DMS53 (cell line): ENCODE results near the gene IL23R.
A peak's percentile ranks its signal among the peaks of the same experiment; 100 is the strongest.
"Not testable (repeated sequence)": the region's sequence is repeated elsewhere in the genome, so short reads cannot be mapped to it uniquely, and the experiment has no call there.

ENCODE experiments used
- DNase-seq: peaks from one replicate; lab custom pipeline; 2025; lab: John Stamatoyannopoulos, UW

Gene IL23R, protein sequence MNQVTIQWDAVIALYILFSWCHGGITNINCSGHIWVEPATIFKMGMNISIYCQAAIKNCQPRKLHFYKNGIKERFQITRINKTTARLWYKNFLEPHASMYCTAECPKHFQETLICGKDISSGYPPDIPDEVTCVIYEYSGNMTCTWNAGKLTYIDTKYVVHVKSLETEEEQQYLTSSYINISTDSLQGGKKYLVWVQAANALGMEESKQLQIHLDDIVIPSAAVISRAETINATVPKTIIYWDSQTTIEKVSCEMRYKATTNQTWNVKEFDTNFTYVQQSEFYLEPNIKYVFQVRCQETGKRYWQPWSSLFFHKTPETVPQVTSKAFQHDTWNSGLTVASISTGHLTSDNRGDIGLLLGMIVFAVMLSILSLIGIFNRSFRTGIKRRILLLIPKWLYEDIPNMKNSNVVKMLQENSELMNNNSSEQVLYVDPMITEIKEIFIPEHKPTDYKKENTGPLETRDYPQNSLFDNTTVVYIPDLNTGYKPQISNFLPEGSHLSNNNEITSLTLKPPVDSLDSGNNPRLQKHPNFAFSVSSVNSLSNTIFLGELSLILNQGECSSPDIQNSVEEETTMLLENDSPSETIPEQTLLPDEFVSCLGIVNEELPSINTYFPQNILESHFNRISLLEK

DNA sequence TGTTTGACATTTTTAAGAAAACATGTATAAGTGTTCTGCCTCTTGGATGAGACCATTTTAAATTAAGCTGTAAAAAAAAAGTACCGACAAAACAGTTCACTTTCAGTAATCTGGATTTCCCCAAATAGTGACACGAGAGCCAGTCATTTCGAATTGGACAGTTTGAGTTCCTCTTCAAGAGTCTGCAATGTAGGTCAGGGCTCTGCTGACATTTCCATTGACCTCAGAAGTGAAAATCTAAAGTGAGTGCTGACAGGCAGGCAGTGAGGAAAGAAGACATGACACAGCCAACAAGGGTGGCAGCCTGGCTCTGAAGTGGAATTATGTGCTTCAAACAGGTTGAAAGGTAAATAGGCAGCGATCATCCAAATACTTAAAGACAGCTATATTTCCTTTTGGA is at the start of gene IL23R:
IL23R (plus strand) TSS at position 259 of the 400 bp plus-strand sequence. CDS start 1,667 bp downstream, outside the sequence.
- DNase-seq, result peak; percentile 88

DNA sequence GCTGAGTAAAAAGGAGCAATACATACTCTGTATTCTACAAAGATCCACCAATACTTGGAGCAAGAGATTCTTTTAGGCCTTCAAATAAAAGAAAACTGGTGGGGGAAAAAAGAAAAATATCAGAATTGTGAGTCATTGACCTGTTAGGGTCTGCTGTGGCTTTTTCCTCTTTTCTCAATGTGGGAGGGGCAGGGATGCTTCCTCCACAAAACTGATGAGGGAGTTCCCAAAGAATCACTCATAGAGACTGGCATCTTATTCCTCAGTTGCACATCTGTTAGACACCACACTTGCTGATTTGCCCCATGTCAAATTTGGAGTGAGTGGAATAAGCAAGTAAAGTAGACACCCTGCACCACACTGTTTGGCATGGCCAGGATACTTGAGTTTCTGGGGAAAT is 48.1 kb upstream of the IL23R start:
- DNase-seq, result no peak

DNA sequence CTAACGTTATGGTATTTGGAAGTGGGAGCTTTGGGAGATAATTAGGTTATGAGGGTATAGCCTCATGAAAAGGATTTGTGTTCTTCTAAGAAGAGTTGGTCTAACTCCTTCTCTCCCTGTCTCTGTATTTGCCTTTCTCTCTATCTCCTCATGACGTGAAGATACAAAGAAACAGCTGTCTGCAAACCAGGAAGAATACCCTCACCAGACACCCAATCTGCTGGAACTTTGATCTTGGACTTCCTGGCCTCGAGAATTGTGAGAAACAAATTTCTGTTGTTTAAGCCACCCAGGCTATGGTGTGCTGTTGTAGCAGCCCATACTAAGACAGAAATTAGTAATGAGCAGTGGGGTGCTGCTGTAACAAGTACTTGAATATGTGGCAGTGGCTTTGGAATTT is 47.6 kb upstream of the IL23R start:
- peak; percentile 16 for DNase-seq

DNA sequence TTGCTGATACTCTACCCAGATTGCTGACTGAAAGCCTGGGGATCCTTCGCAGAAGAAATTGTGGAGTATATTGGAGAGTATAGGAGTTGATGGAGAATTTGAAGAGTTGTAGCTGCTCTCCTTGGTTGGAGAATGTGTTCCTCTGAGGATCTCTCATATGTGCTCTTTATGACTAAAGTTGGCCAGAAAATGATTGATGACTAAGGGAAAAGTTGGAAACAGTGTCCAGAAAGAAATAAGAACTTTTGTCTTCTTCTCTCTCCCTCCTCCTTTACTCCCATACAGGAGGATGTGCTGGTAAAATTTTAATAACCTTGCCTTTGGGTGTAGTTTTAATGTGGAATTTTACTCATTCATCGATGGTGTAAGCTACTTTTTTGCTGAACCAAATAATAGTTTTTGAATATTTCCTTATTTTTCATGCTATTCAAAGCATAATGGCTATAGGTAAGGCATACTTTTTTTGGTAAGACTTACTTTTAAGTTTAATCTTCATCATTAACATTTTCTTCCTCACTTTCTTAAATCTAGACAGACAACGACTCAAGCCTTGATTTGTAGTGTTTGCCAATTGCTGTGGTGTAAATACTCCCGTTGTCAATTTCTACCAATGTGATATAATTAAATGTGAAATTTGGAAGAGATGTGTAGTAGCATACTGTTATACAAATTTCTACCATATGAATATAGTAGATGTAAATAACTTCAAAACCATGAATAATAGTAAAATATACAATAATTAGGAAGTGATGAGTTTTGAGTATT is 45.2 kb upstream of the IL23R start:
- no peak for DNase-seq

DNA sequence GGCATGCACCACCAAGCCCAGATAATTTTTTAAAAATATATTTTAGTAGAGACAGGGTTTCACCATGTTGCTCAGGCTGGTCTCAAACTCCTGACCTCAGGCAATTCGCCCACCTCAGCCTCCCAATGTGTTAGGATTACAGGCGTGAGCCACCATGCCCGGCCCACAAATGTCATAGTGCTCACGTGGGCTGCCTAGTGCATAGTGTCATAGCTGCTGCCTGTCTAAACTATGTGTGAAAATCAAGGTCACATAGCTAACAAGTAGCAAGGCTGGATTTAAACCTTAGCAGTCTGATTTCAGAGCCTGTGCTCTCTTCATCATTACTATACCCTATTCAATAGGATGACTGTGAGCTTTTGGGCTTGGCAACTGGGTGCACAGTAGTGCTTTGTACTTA is 41.8 kb upstream of the IL23R start:
- no peak for DNase-seq

DNA sequence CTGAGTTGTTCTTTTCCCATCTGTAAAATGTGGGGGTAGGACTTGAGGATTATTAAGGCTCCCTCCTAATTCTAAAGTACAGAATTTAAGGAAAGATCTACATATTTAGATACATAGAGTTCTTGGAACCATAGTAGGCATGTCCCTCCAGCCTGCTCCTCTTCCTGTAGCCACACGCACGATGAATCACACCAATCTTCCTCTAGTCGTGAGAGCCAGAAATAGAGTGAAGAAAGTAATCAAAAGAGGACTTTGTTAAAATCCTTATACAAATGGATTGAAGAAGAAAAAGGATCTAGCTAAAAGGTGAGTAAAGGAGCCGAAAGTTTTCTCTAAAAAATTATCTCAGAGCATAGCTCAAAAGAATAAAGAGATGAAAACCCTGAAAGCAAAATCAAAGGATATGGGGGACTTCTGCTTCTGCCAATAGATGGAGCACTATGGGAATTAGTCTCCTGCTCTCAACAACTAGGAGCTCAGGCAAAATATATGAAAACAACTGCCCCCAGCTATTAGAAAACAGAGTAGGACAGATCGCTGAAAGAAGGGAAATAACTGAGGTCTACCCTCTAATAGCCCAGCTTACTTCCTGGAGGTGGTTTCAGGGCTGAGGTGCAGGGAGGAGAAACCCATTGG is 40.0 kb upstream of the IL23R start:
- DNase-seq, result peak; percentile 56

DNA sequence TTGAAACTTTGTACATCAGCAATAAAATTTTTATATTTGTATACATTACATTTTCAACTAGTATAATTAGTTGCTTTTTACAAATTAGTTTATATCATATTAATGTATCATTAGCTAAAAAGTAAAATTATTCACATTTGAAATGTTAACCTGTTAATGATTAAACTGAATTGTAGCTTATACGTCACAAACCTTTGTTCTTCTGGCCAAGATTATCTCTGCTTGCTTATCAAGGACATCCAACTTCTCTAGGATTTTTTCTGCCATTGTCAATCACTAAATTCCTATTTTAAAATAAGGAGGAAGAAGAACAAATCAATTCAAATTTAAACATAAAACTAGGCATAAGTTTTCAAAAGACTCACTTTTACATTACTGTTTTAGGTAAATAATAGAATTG is 39.3 kb upstream of the IL23R start:
- DNase-seq, result peak; percentile 69

DNA sequence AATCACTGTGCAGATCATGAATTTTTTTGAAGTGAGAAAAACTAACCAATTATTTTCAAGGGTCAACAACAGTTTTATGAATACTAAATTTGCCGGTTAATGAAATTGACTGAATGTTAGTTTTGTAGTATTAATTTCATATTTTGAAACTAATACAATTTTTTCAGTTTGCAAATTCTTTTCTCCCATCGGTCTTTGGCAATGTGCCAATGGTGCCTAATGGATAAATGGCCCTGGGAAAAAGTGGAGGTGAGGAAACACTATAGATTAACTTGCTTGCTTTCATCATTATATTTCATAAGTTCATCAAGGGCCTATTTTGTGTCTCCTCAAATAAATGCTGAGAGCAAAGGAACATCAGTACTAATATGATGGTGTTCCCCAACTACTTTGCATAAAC is 35.6 kb upstream of the IL23R start:
- DNase-seq, result no peak

DNA sequence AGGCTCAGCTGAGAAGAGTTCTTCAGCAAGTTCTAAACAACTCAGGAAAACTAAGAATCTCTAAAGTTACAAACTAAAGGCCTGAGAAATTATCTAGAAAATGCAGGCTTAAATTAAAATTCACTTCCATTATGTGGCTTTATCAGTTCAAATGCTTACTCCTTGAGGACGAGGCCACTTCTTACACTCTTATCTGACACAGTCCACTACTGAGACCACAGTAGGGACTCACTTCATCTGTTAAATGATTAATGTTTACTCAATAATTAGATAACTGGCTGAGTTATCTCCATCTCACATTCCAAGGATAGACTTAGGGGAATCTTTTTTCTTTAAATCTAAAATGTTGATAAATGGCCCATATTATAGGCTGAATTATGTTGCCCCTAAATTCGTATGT is 33.1 kb upstream of the IL23R start:
- DNase-seq, result no peak

DNA sequence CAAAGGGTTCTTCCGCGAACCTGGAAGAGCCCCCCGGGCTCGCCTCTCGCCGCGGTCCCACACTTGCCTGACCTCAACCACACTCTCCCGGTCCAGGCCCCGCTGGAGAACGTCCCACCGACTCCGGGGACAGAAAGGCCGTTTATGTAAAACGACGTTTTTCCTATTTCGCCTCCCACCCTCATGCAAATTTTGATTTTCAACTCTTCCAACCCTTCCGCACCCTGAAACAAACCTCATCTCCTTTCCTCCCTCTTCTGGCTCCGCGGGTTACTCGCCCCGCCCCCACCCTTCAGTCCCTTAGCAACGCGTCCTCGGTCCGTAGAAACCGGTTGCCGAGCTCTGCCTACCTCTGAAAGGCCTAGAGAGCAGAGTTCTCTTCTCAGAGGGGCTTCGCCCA is 31.6 kb upstream of the IL23R start, which contains the start of gene C1orf141:
C1orf141 (minus strand) TSS at position 276 of the 400 bp plus-strand sequence. CDS start 7,730 bp downstream, outside the sequence.
- DNase-seq, result peak; percentile 89

DNA sequence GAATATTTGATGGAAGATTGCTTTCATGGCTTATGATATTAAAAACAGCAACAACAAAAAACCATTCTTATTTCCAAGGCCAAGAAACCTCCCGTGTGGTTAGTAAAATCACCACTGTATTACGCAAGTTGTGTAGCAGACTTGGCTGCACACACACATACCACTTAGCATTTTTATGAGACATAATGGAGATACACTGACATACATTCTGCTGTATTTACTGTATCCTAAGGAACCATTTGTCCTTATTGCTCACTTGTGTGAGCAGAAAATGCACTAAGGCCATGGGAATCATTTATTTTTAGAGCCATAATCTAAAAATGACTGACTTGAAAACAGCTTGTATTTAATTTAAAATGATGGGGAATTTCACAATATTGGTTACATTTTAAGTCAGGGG is 30.9 kb upstream of the IL23R start:
- no peak for DNase-seq

DNA sequence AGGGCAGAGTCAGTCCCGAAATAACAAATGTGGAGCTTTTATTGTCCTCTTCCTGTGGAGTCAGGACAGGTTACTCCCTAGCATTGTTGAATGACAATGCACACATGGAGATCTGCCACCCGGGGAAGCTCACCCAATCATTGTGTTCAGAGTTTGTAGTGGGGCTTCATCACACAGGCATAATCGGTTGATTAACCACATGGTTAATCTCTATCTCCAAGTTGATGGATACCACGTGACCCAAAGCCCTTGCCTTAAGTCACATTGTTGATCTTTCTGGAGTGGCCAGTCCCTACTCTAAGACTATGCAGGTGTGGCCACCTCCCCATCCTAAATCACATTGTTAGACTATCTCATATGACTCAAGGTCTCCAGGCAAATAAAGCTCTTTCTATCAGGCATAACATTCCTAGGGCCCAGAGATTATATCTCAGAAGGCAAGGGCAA is 28.9 kb upstream of the IL23R start:
- peak; percentile 30 for DNase-seq

DNA sequence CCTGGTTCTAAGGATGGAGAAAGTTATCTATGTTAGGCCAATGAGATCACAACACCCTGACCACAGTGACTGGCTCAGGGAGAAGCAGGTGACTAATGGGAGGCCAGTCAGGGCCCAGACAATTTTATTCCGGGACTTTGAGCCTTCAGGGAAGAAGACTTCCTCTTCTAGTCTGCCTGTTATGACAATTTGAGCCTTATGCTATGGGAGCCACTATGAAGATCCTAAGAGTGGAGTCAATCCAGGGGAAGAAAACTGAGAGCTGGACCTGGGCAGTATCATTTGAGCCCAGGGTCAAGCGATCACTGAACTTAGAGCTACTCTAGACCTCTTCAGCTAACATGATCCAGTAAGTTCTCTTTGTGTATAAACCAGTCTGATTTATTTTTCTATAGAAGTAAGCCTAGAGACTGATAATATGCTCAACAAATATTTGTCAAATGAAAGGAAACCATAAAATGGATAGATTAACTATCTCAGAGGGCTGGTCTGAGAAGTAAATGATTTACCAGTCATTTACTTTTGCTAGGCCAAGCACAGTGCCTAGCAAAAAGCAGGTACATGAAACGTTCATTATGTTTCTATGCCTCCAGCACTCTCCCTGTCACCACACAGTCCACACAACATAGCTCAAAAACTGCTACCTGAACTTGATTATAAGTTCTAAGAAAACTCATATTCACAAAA is 27.3 kb upstream of the IL23R start:
- peak; percentile 84 for DNase-seq

DNA sequence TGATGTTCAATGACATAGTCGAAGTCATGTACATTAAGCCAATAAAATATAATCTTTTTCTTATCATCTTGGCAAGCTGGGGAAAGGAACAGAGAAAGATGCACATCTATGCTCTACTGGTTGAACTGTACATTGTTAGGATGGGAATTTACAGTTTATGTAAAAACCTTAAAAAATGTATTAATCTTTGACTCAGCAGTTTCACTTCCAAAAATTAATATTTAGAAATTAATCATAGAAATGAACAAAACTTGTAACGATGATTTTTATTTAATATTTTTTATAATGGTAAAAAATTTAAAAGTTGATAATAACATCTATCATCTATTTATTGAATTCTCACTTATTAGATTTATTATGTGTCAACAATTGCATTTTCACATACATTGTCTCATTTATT is 25.8 kb upstream of the IL23R start:
- DNase-seq, result no peak

DNA sequence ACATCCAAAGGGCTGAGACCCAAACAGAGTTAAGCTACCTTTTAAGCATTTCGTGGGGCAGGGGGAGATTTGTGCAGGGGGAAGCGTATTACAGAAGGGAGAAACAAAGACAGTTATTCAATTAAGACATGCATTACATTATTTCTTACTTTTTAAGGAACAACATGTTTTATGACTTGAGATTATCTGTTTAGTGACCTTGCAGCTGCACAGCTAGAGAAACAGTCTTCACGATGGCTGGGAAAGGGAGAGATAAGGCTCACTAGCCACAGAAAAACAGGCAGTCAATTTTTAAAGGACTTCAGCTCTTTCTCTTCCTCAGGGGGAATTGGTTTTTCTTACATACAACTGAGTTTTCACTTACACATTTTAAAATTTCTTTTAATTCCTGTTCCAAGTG is 24.4 kb upstream of the IL23R start:
- not testable (repeated sequence) for DNase-seq

DNA sequence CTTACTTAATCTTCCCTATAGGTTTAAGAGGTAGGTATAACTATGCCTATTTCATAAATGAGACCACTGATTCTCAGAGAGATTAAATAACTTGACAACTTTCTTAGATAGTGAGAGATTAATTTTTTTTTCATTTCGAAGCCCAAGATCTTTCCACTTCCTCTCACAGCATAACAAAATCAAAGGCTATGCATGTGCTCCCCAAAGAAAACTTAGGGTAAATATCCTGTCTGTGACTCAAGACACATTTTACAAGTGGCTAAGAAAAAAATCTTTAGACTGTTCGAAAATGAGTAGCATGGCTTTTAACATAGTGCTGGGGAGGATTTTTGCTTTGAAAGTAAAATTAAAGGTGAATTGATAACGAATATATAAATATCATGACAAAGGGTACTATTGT is 23.3 kb upstream of the IL23R start:
- DNase-seq, result no peak

DNA sequence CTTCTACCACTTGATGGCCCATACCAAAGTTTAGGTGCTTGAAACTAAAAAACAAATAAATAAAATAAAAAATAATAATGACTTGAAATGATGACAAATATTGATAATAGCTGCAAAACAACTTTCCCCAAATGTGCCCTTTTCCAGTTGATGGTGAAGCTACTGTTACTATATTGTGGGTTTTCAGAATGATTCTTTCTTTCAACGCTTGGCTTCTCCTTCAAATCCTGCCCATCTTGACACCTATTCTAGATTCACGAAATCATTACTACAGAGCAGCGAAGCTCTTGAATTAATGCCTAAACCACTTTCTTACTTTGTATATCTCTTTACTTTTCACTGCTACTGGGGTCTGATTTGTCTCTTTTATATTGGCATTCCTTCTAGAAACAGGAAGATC is 22.3 kb upstream of the IL23R start:
- DNase-seq, result no peak

DNA sequence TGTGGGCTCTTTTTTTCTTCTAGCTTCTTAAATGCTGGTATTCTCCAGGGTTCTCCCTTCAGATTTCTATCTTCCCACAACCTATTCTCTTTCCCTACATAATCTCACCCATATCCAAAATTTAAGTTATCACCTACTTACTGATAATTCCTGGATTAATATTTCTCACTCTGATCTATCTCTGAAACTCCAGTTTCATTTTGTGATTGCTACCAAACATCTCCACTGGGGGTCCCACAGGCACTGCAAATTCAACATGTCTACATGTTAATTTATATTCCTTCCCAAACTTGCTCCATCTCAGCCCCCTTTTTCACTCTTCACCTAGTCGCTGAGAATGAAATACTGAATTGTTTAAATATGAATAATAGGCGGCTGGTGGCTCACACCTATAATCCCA is 21.6 kb upstream of the IL23R start:
- peak; percentile 37 for DNase-seq

DNA sequence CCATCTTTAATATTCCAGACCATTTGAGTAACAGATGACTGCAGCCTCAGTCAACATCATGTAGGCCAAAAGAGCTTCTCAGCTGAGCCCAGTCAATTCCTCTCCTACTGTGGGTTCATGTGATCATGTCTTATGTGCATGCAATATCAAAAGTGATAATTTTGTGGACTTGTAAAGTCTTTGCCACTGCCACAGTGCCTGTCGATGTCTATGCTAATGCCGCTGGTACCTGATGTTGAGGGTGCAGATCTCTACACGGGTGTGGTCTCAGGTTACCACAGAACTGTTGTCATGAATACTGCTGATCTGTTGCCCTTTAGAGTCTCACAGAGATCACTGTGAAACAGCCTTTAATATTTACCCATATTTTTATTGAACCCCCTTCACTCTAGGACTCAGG is 20.2 kb upstream of the IL23R start:
- DNase-seq, result no peak

DNA sequence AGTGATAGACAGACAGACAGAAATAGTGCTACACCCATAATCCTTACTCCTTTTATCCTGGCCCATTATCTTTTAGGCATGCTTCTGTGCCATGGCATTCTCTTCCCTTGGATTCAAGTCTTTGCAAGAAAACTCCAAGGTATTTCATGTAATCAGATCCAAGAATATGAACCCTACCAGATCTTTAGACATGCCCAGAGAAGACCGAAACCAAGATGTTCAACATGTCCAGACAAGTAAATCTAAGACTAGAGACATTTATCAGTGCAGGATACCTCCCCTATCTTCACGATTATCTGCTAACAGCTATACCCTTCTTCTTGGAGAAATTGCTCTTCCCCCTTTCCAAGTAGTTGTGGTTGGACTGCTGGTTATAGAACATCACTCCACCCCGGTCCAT is 19.7 kb upstream of the IL23R start:
- no peak for DNase-seq

DNA sequence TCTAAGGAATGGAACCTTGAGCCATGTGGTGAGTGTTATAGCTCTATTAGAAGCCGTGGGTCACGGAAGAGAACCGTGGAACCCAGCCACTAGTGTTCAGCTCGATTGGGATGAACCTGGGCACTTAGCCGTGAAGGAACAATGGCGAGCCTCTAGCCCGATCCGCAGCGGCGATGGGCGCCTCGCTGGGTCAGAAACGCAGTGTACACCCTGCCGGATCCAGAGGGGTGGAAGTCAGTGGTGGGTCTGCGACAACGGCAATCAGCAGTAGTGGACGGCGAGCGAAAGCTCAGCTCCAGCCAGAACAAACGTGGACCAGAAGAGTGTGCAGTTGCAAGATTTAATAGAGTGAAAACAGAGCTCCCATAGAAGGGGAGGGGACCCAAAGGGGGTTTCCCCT is 18.3 kb upstream of the IL23R start:
- not testable (repeated sequence) for DNase-seq
